Activated T-cell treated with anti-CD3 and anti-CD28 coated beads, Interleukin-2, amount 50 U/mL, for 48 hours (primary cell): ENCODE results near the gene ZSCAN9.

Experiments
- DNase-seq, 2 experiments: peaks; one replicate each; pipeline ENCODE4 v3.0.0-alpha.2; 2020

Gene ZSCAN9

DNA sequence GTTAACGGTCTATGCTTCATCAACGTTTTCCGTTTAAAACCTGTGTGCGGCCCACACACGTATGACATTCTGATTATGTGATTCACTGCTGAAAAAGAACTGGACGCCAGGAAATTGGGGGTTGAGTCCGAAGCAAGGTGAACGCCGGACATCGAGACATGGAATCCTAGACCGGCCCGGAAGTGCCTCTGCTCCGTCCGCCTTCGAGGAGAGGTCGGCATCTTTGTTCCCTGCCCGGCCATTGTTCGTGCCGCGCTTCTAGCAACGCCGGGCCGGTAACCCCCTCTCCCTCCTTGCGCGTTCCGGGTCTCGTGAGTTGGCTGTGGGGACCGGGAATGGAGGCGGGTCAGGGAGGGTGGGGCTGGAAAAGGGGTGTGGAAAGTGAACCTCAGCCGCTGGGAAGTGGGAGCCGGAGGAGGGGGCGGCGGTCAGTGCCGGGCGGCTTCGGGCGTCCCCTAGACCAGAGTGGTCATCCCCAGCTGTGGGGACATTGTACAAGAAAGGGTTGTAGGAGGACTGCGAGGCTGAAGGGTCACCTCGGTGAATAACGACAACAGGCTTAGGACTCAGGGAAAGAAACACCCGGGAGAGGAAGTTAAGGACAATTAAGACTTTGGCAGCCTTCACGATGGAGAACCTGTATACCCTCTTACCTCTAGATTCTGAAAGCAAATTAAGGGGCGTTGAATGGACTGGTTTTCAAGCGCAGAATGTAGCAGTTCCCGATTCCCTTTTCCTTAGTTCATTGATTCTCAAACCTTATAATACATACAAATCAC lies at the start of gene ZSCAN9:
ZSCAN9 (plus strand) TSS at position 220 of the 779 bp plus-strand sequence. CDS start 1,810 bp downstream, outside the sequence.
- DNase-seq: peak; percentile 62 to 68

DNA sequence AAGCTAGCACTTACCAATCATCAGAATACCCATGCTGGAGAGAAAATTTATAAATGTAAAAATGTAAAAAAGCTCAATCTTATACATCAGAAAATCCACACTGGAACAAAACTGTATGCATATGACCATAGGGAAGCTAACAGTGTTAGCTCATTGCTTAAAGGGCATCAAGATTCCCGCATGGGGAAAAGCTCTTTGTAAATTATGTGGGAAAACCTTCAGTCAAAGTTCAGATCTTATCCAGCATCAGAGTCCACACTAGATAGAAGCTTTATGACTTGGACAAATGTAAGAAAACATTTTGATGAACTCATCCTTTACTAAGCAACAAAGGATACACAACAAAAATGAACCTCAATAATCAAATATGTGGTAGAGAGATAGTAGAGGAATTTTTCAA lies 48.7 kb upstream of the ZSCAN9 start:
- DNase-seq: no peak

GRCh38 chr6:28182255-28182654 lies 42.8 kb upstream of the ZSCAN9 start:
- no peak for DNase-seq

GRCh38 chr6:28188111-28188979 lies 36.7 kb upstream of the ZSCAN9 start:
- no peak for DNase-seq

GRCh38 chr6:28200020-28200419 lies 25.1 kb upstream of the ZSCAN9 start:
- DNase-seq: no peak

DNA sequence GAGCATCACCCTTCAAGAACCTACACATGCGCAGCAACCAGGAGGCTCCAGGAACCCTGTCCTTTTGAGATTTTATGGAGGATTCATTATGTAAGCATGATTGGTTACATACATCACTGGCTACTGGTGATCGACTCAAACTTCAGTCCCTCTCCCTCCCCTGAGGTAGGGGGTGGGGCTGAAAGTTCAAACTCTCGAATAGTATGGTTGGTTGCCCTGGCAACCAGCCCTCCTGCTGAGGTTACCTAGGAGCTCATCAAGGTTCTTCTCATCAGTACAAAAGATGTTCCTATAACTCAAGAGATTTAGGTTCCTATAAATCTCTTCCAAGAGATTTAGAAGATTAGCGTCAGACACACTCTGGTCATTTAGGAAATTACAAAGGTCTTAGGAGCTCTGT lies 21.9 kb upstream of the ZSCAN9 start:
- no peak for DNase-seq

- DNase-seq: no peak
Measured at GRCh38 chr6:28205879-28206278, 19.2 kb upstream of the ZSCAN9 start.

DNA sequence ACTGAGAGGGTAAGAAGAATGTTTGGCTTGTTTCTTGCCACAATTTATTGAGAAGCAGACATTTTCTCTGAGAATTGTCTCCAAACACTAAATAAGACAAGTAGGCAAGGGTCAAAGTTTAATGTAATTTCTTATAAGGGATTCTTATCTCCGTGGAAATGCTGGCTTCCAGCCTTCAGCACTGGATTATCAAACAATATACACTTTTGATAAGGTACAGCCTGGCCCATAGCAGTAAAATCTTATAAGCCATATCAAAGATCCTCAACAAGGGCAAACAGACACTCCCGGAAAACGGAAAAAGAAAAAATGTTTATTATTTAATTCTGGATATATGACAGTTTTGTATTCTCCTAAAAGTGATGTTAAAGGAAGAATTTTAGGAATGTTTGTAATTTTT lies 18.5 kb upstream of the ZSCAN9 start:
- DNase-seq: no peak

GRCh38 chr6:28206928-28207509 lies 18.1 kb upstream of the ZSCAN9 start:
- DNase-seq: no peak

DNA sequence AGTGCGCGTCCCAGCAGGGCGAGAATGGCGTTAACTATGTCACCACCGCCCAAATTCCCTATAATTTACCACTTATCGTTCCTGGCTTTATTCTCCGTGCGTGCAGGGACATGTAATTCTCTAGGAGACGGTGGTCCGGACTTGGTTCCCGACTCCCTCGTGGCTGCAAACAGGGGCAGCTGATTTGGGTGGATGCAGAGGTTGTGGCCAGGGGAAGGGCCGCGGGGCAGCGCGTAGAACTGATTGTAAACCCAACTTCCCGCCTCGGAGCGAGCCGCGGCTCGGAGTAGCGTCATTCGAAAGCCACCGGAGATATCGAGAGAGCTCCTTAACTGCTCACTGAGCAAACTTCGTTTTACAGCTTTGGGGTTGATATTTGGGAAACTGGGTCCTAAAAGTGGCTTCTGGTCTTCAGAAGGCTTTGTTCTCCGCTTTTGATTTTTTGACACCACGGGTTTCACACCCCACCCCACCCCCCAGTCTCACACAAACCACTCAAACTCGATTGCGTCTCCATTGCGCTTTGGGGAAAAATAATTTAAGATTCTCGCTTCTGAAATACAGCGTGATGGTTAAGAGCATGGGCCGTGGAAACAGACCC lies 17.5 kb upstream of the ZSCAN9 start:
- peak; percentile 46 to 48 for DNase-seq

DNA sequence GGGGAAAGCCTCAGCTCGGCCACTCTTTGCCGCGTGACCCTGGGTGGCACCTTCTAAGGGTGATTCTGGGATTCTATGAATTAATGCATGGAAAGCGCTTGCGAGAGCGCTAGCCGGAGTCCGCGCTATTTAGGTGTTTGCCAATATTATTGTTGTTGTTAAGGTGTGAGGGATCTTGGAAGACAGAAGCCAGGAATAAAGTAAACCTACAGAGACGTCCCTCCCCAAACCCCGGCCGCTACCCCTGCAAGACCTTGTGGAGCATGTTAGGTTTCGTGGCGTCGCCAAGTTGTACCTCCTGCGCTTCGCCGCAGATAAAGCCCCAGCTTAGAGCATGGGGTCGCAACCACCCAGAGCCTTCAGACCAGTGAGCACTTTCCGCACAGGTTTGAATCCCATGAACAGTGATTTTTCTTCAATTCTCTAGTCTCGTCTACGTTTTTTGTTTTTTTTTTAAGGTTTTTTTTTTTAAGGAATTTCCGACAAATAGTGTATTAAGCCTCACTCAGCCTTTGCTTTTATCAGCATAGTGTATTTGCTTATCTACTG lies 16.9 kb upstream of the ZSCAN9 start:
- DNase-seq: no peak

DNA sequence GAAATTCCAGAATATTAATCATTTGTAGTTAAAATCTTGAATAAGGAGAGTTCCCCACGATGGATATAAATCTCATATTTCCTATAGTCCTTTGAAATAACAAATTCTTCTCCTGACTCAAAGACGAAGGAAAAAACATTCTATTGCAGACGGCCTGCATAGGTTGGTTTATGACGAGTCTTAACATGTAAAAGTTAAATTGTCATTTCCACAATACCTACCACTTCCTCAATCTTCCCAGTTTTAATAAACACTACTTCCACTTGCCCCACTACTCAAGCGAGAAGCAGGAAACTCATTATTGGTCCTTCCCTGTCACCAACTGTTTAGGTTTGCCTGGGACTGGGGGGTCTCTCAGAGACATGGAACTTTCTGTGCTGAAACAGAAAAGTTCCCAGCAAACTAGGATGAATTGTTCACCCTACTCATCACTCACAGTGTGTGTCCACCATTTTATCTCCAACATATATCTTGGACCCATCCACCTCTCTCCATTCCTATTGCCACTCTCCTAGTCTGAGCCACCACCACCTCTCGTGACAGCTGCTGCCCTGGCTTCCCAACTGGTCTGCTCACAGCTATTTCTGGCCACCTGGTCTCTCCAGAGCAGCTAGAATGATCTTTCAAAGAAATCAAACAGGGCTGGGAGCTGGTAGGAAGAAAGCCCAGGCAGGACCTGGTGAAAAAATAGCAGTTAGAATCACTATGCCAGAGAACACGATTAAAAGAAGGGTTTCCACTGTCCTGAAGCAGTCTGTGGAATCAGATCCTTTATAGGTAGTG lies 15.1 kb upstream of the ZSCAN9 start:
- DNase-seq: no peak

- DNase-seq: peak in 1 of 2 experiments; percentile 24
Measured at GRCh38 chr6:28211840-28212509, 13.1 kb upstream of the ZSCAN9 start.

DNA sequence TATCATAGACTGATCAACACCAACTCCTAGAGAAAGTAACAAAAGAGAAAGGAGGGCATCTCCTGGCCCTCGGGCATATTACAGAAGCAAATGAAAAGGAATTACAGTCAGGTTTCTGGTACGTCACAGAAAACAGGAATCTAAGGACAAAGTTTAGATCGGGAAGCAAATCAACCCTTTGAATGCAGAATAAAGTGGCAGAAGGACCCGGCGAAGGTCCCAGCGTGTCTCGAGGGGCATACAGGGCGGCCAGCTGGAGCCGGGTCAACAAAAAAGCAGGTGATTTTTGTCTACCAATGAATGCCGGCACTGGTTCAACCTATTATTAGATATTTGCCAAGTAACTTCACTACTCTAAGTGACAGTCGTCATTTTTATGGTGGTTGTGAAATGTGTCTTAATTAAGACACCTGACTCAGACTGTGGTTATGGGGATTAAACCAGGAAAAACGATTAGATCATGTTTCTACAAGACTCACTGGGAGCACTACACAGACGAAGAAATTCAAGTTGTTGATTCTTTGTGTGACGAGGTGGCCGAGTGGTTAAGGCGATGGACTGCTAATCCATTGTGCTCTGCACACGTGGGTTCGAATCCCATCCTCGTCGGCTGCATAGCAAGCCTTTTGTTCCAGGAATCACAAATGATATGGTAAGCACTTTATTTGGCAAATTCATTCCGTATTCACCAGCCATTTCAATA lies 12.4 kb upstream of the ZSCAN9 start:
- DNase-seq: peak; percentile 86 to 90

DNA sequence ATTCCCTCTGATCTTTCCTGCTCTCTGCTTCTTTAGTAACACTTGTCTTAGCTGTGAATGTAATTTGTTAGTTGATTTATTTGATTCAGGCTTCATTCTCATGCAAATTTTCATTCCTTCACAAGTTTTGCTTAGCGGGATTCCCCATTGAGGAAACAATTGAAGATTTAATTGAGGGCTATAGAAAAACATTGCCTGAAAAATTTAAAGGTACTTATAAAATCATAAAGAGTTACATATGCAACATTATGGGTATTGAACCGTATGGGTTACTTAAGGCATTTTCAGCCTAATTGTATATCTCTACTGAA lies 11.9 kb upstream of the ZSCAN9 start:
- no peak for DNase-seq

DNA sequence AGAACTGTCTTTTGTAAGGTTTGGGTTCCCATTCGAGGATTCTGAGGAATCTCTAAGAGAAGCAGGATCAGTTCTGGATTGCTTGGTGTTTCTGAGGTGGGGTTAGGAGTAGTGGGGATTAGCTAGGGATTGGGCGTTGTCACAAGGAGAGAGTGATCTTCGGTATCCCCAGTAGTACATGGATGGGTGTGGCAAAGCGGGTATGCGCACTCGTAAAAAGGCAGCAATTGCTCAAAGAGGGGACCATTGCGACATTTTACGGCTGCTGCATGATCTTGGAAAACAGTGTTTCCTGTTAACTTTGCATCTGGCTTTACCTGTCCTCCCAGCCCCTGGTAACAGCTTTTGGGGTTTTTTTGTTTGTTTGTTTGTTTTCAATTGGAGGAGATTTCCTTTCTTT lies 9.7 kb upstream of the ZSCAN9 start:
- no peak for DNase-seq

DNA sequence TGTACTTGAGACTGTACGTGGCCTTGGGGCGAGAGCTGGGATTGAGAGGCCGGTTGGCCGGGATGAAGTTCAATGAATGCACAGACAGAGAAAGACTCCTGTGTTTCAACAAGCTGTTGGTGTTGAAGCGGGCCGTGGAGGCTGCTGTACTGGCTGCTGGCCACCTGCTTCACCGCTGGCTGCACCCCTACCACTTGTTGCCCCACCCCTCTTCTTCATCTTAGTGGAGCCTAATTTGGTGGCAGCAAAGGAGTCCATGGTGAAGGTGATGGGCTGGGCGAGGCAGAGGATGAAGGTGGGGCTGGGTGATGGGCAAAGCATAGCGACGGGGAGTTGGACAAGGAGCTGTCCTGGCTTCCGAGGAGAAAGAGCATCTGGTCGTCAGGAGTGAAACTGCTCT lies 7.2 kb upstream of the ZSCAN9 start:
- DNase-seq: no peak

DNA sequence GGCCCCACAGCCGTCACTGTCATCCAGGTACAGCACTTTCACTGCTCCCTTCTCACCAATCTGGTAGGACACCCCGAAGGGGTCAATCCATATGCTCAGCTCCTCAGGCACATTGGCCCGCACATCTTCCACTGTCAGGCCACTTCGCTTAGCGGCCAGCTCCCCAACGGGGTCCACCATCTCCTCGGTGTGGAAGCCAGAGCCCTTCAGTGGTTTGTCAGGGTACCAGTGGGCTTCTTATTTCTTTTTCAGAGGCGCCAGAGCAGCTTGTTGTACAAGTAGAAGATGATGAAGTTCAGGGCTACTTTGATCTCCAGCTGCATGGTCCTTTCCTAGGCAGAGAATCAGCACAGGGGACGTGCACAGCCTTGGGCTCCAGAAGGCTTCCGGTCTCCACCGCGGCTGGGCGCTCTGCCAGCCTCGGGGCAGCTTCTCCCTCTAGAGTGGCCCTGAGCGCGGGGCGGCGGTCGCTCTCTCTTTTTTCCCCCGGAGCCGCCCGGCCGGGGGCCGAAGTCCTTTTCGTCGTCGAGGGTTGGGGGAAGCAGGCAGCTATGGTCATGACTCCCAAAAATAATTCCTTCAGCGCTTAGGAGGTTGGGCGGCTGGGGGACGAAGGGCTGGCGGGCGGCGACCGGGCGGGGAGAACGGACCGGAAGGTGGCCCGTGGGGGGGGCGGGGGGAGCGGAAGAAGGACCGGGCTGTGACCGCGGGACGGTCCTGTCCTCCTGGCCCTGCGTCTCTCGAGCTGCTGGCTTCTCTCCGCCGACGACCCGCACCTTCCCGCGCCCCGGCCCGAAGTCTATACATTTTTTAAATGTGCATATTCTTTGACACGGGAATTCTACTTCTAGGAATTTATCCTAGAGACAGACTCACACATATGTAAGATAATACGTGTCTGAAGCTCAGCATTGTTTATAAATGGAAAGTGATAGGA lies 6.5 kb upstream of the ZSCAN9 start:
- DNase-seq: peak; percentile 44 to 52

GRCh38 chr6:28220257-28221133 lies 4.6 kb upstream of the ZSCAN9 start:
- no peak for DNase-seq
